ENCODE measurements around the gene SRPX2. TPM values are rescaled to one million over a fixed set of nuclear protein-coding genes. Genes with fewer than 3 reads are reported as not detected.

Gene SRPX2
- total and polyA plus RNA-seq, 4 donors: 1.7 to 10.4 (median 4.7) TPM

DNA sequence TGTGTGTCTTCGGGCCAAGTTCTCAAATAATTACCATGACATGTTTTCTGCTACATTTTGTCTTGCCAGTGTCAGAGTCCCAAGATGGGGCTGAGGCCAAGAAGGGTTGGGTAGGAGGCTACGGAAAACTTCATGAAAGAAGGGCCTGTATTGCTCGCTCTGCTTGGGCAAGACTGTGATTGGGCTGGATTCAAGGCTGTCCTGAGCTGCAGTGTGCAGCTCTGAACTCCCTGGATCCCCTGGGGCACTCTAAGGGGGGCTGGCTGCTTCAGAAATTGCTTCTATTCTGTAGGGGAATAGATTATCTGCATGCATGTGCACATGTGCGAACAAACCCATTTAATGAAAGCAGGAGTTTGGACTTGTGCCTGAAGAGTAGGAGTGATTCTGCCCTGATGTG lies 21.0 kb upstream of the SRPX2 start:
- peak overlapping the region; percentile 27 for H3K27ac ChIP-seq (ENCODE audit: low read depth, low read length)
- H3K9me3 ChIP-seq (ENCODE audit: control insufficient read depth, insufficient read depth, low read length): no peaks in the 10 kb centered on the region
- no peak overlapping the region for H3K4me3 ChIP-seq (ENCODE audit: low read depth, low read length)
- no peaks in the 10 kb centered on the region for H3K4me1 ChIP-seq (ENCODE audit: control insufficient read depth, insufficient read depth, low read length)
- peaks cover 3% of the 10 kb centered on the region for H3K27me3 ChIP-seq (ENCODE audit: control insufficient read depth, insufficient read depth, low read length)
- 45% methylated on average over 2 of the region's 4 CpGs for WGBS (ENCODE audit: insufficient coverage)
- H3K36me3 ChIP-seq (ENCODE audit: control insufficient read depth, insufficient read depth, low read length): no peaks in the 10 kb centered on the region
- peak in 2 of 6 donors; percentile 16 to 44 for DNase-seq (ENCODE audit: low read depth in 4 of 6, low spot score in 6 of 6)

DNA sequence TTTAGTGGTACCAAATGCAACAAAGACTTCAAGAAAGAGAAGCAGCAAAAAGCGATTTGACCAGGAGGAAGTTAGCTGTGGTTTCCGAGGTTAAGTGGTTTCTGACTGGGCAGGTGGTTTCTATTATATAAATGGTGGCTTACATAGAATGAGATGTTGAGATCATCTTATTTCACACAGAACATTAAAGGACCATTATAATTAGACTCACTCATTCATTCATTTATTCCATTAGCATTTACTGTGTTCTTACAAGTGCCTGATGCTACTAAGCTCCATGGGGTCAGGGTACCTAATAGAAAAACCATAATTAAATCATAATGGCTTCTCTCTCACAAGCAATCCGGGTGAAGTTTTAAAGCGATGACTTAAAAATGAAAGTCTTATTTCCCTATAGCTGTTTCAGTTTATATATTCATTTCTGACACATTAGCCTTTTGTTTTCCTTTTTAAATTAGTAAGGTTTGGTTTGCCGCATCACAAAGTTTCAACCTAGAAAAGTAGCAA lies 18.0 kb upstream of the SRPX2 start:
- Histone ChIP-seq H3K27ac (ENCODE audit: low read depth, low read length) (no peak overlapping the region), H3K4me3 (ENCODE audit: low read depth, low read length) (no peak overlapping the region), H3K36me3 (ENCODE audit: control insufficient read depth, insufficient read depth, low read length) (no peaks in the 10 kb centered on the region), H3K9me3 (ENCODE audit: control insufficient read depth, insufficient read depth, low read length) (no peaks in the 10 kb centered on the region), H3K27me3 (ENCODE audit: control insufficient read depth, insufficient read depth, low read length) (peaks cover 3% of the 10 kb centered on the region), H3K4me1 (ENCODE audit: control insufficient read depth, insufficient read depth, low read length) (no peaks in the 10 kb centered on the region)
- no peak for DNase-seq (ENCODE audit: low read depth in 4 of 6, low spot score in 6 of 6)
- WGBS (ENCODE audit: insufficient coverage): 33% methylated on average over 1 of the region's 5 CpGs

DNA sequence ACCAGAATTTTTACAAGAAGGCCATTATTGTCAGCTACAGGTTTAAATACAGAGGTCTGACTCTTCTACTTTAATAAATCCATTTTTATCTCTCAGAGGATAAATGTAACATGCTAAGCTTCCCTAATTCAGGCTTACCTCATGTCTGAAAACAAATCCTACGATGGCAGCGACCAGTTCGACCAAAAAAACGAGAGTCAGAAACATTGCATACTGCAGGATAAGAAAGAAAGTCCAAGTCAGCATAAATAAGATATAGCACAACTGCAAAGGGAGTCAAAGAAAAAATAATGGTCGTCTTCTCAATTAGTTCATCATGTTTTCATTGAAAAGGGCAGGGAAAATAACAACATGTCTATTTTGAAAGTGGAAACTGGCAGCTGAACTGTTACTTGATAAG lies 9.0 kb upstream of the SRPX2 start:
- no CpG with 5 or more reads among the region's 5 CpGs for WGBS (ENCODE audit: insufficient coverage)
- H3K4me1 ChIP-seq (ENCODE audit: control insufficient read depth, insufficient read depth, low read length): peaks cover 2% of the 10 kb centered on the region
- no peak overlapping the region for H3K27ac ChIP-seq (ENCODE audit: low read depth, low read length)
- H3K36me3 ChIP-seq (ENCODE audit: control insufficient read depth, insufficient read depth, low read length): peaks cover 5% of the 10 kb centered on the region
- DNase-seq (ENCODE audit: low read depth in 4 of 6, low spot score in 6 of 6): no peak
- H3K4me3 ChIP-seq (ENCODE audit: low read depth, low read length): no peak overlapping the region
- peaks cover 11% of the 10 kb centered on the region for H3K27me3 ChIP-seq (ENCODE audit: control insufficient read depth, insufficient read depth, low read length)
- peaks cover 3% of the 10 kb centered on the region for H3K9me3 ChIP-seq (ENCODE audit: control insufficient read depth, insufficient read depth, low read length)

GRCh38 chrX:100635989-100636320 lies 8.0 kb upstream of the SRPX2 start:
- peak overlapping the region; percentile 68 for H3K27ac ChIP-seq (ENCODE audit: low read depth, low read length)
- H3K36me3 ChIP-seq (ENCODE audit: control insufficient read depth, insufficient read depth, low read length): peaks cover 5% of the 10 kb centered on the region
- peaks cover 3% of the 10 kb centered on the region for H3K9me3 ChIP-seq (ENCODE audit: control insufficient read depth, insufficient read depth, low read length)
- 29% methylated on average over 8 of the region's 8 CpGs for WGBS (ENCODE audit: insufficient coverage)
- peaks cover 2% of the 10 kb centered on the region for H3K4me1 ChIP-seq (ENCODE audit: control insufficient read depth, insufficient read depth, low read length)
- peak in 1 of 6 donors; percentile 23 for DNase-seq (ENCODE audit: low read depth in 4 of 6, low spot score in 6 of 6)
- H3K4me3 ChIP-seq (ENCODE audit: low read depth, low read length): peak overlapping the region; percentile 68
- H3K27me3 ChIP-seq (ENCODE audit: control insufficient read depth, insufficient read depth, low read length): peaks cover 11% of the 10 kb centered on the region

GRCh38 chrX:100636321-100636991 lies 7.5 kb upstream of the SRPX2 start, which contains the start of gene TSPAN6:
Gene TSPAN6 (minus strand): TSS chrX:100636806. CDS start chrX:100636694, 112 bp downstream.
- WGBS (ENCODE audit: insufficient coverage): 24% methylated on average over 41 of the region's 51 CpGs
- peaks cover 11% of the 10 kb centered on the region for H3K27me3 ChIP-seq (ENCODE audit: control insufficient read depth, insufficient read depth, low read length)
- peaks cover 5% of the 10 kb centered on the region for H3K36me3 ChIP-seq (ENCODE audit: control insufficient read depth, insufficient read depth, low read length)
- peaks cover 2% of the 10 kb centered on the region for H3K4me1 ChIP-seq (ENCODE audit: control insufficient read depth, insufficient read depth, low read length)
- peak within 1 kb of the TSS; percentile 68 for H3K4me3 ChIP-seq (ENCODE audit: low read depth, low read length)
- H3K27ac ChIP-seq (ENCODE audit: low read depth, low read length): peak within 1 kb of the TSS; percentile 68
- peaks cover 3% of the 10 kb centered on the region for H3K9me3 ChIP-seq (ENCODE audit: control insufficient read depth, insufficient read depth, low read length)
- peak in 5 of 6 donors; percentile 70 to 96 (median 76) for DNase-seq (ENCODE audit: low read depth in 4 of 6, low spot score in 6 of 6)

DNA sequence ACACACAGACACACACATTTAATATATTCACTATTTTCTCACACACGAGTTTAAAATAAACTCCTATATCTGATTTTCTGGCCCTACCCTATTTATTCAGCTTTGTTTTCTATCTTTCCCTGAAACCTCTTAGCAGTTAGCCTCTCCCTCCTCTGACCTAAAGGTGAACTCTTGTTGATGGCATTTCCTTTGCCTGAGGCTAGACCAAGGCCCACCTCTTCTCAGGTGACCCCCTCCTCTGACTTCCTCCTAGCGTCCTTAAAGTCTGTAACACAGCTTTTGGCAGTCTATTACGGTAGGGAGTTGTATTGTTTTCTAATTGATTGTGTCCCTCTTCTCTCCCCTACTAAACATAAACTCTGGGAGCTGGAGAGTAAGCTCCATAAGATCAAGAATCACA lies 1.7 kb upstream of the SRPX2 start:
- Histone ChIP-seq H3K27me3 (ENCODE audit: control insufficient read depth, insufficient read depth, low read length) (peaks cover 4% of the 10 kb centered on the region), H3K36me3 (ENCODE audit: control insufficient read depth, insufficient read depth, low read length) (no peaks in the 10 kb centered on the region), H3K4me1 (ENCODE audit: control insufficient read depth, insufficient read depth, low read length) (no peaks in the 10 kb centered on the region), H3K27ac (ENCODE audit: low read depth, low read length) (no peak overlapping the region), H3K9me3 (ENCODE audit: control insufficient read depth, insufficient read depth, low read length) (no peaks in the 10 kb centered on the region), H3K4me3 (ENCODE audit: low read depth, low read length) (no peak overlapping the region)
- no peak for DNase-seq (ENCODE audit: low read depth in 4 of 6, low spot score in 6 of 6)
- WGBS (ENCODE audit: insufficient coverage): 30% methylated on average over 1 of the region's 3 CpGs

GRCh38 chrX:100643212-100643611 lies 787 bp upstream of the SRPX2 start:
- Histone ChIP-seq H3K4me1 (ENCODE audit: control insufficient read depth, insufficient read depth, low read length) (no peaks in the 10 kb centered on the region), H3K4me3 (ENCODE audit: low read depth, low read length) (no peak overlapping the region), H3K27me3 (ENCODE audit: control insufficient read depth, insufficient read depth, low read length) (peaks cover 4% of the 10 kb centered on the region), H3K36me3 (ENCODE audit: control insufficient read depth, insufficient read depth, low read length) (no peaks in the 10 kb centered on the region), H3K9me3 (ENCODE audit: control insufficient read depth, insufficient read depth, low read length) (no peaks in the 10 kb centered on the region), H3K27ac (ENCODE audit: low read depth, low read length) (no peak overlapping the region)
- WGBS (ENCODE audit: insufficient coverage): 60% methylated on average over 1 of the region's 11 CpGs
- DNase-seq (ENCODE audit: low read depth in 4 of 6, low spot score in 6 of 6): no peak

- Histone ChIP-seq H3K36me3 (ENCODE audit: control insufficient read depth, insufficient read depth, low read length) (no peaks in the 10 kb centered on the region), H3K9me3 (ENCODE audit: control insufficient read depth, insufficient read depth, low read length) (no peaks in the 10 kb centered on the region), H3K4me1 (ENCODE audit: control insufficient read depth, insufficient read depth, low read length) (peaks cover 5% of the 10 kb centered on the region), H3K27me3 (ENCODE audit: control insufficient read depth, insufficient read depth, low read length) (peaks cover 3% of the 10 kb centered on the region), H3K4me3 (ENCODE audit: low read depth, low read length) (no peak overlapping the region), H3K27ac (ENCODE audit: low read depth, low read length) (no peak overlapping the region)
- DNase-seq (ENCODE audit: low read depth in 4 of 6, low spot score in 6 of 6): no peak
- WGBS (ENCODE audit: insufficient coverage): 100% methylated on average over 1 of the region's 4 CpGs
Measured at GRCh38 chrX:100645106-100645505, 1.1 kb downstream of the SRPX2 start.

GRCh38 chrX:100647095-100647494 lies 3.1 kb downstream of the SRPX2 start:
- Histone ChIP-seq H3K9me3 (ENCODE audit: control insufficient read depth, insufficient read depth, low read length) (no peaks in the 10 kb centered on the region), H3K4me1 (ENCODE audit: control insufficient read depth, insufficient read depth, low read length) (peaks cover 5% of the 10 kb centered on the region), H3K36me3 (ENCODE audit: control insufficient read depth, insufficient read depth, low read length) (no peaks in the 10 kb centered on the region), H3K27me3 (ENCODE audit: control insufficient read depth, insufficient read depth, low read length) (peaks cover 8% of the 10 kb centered on the region), H3K27ac (ENCODE audit: low read depth, low read length) (no peak overlapping the region), H3K4me3 (ENCODE audit: low read depth, low read length) (no peak overlapping the region)
- DNase-seq (ENCODE audit: low read depth in 4 of 6, low spot score in 6 of 6): peak in 1 of 6 donors; percentile 31
- WGBS (ENCODE audit: insufficient coverage): no CpG with 5 or more reads among the region's 1 CpG

- peaks cover 8% of the 10 kb centered on the region for H3K27me3 ChIP-seq (ENCODE audit: control insufficient read depth, insufficient read depth, low read length)
- H3K4me1 ChIP-seq (ENCODE audit: control insufficient read depth, insufficient read depth, low read length): peaks cover 5% of the 10 kb centered on the region
- no peak overlapping the region for H3K4me3 ChIP-seq (ENCODE audit: low read depth, low read length)
- 38% methylated on average over 1 of the region's 2 CpGs for WGBS (ENCODE audit: insufficient coverage)
- H3K9me3 ChIP-seq (ENCODE audit: control insufficient read depth, insufficient read depth, low read length): no peaks in the 10 kb centered on the region
- no peaks in the 10 kb centered on the region for H3K36me3 ChIP-seq (ENCODE audit: control insufficient read depth, insufficient read depth, low read length)
- no peak for DNase-seq (ENCODE audit: low read depth in 4 of 6, low spot score in 6 of 6)
- peak overlapping the region; percentile 10 for H3K27ac ChIP-seq (ENCODE audit: low read depth, low read length)
Measured at GRCh38 chrX:100647739-100648138, 3.7 kb downstream of the SRPX2 start.

Measured in spinal cord (tissue), 10 donors.